GM20431 (cell line): ENCODE results near the gene GARIN5A.

ENCODE experiments used
- in situ Hi-C: fragments of 300-500 bp; cut with MseI, MboI; formaldehyde crosslinking; loops from one replicate; pipeline ENCODE4 v1.15.0; 2020; ENCODE audit warnings: low sequenced_read_pairs; ENCODE audit not compliant: unreplicated experiment

The GARIN5A gene

DNA sequence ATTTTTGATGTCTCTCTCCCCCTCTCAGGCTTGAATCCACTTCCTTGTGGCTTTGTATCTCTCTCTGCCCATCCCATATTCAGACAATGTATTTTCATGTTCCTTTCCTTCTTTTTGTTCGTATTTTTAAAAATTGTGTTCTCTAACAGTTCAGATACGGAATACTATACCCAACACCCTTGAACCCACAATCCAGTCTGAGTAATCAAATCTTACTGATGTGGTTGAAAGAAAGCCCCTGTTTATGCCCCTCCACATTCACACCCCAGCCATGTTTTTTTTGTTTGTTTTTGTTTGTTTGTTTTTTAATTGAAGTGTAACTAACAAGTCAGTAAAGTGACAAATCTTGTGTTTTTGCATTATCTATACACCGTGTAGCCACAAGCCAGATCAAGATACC lies 56.5 kb downstream of the GARIN5A start:
- in situ Hi-C loops: no loop called here

GRCh38 chr19:50419580-50420035 lies 57.0 kb downstream of the GARIN5A start:
- in situ Hi-C loops: no loop called here

- in situ Hi-C loops: no loop called here
Observed at GRCh38 chr19:50419022-50419579, 57.5 kb downstream of the GARIN5A start.

DNA sequence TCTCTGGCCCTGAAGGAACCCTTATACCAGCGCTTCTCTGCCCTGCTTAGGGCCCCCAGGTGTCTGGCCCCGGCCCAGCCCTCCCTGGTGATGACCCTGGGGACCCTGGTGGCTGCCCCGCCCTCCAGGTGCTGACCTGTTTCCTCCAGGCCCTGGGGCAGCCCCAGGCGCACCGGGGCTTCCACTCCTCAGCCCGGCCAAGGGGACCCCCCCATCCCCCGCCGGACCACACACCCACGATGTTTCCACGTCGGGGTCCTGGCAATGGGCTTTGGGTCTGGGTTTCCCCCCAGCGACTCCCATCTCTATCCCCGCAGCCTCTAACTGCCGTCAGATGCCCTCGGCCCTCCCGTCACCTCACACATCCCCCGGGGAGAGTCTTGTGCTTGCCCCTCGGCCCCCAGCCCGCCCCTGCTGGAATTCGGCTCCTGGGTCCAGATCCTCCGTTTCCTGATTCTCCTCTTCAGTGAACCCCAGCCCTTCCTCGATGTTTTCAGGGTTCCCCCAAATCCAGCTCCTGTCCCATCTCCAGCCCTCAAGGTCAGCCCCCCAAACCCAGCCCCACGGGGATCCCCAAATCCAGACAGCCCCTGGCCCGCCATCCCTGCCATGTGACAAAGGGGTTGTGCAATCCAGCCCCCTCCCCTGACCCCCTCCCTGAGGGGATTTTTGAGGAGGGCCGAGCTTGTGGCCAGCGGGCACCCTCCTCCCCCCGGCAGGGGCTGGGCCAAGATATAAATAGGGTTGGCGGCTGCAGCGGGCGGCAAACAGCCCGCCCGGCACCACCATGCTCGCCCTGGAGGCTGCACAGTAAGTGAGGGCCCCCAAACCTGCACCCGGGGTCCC lies 58.2 kb downstream of the GARIN5A start, which contains the start of gene SPIB:
Gene SPIB (plus strand): TSS at position 763 of the 846 bp plus-strand sequence. CDS start 25 bp downstream, at position 788.
- in situ Hi-C loops: no loop called here

DNA sequence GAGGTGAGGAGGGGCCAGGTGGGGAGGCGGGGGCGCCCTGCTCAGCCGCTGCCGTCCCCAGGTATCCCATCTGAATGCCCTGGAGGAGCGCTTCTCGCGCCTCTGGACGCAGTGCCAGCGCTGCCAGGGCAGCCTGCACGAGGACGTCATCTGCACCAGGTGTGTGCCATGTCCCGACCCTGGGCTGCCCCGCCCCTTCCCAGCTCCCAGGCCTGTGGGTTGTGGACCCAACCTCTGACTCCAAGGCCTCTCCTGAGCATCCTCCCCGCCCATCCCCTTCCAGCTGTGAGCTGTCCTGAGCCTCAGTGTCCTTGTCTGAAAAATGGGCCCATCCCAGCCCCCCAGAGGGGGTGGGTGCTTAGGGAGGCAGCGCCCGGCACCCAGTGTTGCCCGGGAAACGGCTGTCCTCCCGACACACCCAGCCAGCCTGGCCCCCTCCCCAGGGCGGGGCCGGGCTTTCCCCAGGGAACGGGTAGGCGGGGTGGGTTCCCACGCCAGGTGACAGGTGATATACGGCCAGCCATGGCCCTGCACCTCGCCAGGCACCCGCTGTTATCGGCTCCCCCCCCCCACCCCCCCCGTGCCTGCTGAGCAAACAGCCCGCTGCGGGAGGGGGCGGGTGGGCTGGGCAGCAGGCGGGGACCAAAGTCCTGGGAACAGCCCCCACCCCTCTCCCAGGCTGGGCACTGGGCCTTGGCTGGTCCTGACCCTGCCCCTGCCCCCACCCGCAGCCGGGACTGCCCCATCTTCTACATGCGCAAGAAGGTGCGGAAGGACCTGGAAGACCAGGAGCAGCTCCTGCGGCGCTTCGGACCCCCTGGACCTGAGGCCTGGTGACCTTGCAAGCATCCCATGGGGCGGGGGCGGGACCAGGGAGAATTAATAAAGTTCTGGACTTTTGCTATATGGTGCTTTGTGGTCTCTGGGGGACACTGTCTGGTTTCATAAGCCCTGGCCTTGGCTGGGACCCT lies 59.3 kb downstream of the GARIN5A start:
- in situ Hi-C loops: no loop called here
